LNCAP (cell line): ENCODE data around the gene DNAJB13.

Source experiments
- TF ChIP-seq, protein P1 (sequence below): fragments of 450-650 bp; IDR thresholded peaks from 2 replicates; pipeline ENCODE4 v1.5.1; 2017; ENCODE audit warnings: mild to moderate bottlenecking

The DNAJB13 gene

DNA sequence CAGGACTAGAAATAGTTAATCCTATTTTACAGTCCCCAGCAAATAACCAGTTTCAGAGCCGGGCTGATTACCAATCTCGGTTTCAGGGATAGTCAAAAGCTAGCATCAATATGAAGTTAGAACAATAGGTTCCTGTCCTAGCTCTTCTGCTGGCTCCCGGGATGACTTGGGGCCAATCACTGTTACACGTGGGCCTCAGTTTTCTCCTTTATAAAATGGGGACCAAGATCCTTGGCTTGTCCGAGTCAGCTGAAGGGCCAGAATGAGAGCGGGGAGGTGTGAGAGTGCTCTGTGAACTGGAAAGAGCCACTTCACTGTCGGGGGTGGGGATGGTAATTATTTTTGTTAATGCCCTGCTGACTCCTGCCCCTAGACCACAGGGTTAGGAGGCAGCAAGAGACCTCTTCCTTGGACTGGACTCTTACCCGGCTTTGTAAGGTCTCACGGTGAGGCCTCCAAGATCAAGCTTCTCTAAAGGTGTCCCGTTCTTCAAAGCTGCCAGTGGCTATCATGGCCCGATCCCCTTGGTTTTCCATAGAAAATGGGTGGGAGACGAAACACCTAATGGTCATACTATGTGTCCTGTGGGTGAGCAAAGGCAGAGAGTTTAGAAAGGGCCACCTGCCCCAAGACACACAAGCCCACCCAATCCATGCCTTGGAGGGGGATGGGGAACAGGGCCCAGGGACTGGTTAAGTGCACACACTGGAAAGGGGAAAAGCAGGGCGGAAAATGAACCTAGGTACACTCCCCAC is 30.4 kb downstream of the DNAJB13 start:
- TF ChIP-seq, protein P1, sequence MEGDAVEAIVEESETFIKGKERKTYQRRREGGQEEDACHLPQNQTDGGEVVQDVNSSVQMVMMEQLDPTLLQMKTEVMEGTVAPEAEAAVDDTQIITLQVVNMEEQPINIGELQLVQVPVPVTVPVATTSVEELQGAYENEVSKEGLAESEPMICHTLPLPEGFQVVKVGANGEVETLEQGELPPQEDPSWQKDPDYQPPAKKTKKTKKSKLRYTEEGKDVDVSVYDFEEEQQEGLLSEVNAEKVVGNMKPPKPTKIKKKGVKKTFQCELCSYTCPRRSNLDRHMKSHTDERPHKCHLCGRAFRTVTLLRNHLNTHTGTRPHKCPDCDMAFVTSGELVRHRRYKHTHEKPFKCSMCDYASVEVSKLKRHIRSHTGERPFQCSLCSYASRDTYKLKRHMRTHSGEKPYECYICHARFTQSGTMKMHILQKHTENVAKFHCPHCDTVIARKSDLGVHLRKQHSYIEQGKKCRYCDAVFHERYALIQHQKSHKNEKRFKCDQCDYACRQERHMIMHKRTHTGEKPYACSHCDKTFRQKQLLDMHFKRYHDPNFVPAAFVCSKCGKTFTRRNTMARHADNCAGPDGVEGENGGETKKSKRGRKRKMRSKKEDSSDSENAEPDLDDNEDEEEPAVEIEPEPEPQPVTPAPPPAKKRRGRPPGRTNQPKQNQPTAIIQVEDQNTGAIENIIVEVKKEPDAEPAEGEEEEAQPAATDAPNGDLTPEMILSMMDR, result no peak

DNA sequence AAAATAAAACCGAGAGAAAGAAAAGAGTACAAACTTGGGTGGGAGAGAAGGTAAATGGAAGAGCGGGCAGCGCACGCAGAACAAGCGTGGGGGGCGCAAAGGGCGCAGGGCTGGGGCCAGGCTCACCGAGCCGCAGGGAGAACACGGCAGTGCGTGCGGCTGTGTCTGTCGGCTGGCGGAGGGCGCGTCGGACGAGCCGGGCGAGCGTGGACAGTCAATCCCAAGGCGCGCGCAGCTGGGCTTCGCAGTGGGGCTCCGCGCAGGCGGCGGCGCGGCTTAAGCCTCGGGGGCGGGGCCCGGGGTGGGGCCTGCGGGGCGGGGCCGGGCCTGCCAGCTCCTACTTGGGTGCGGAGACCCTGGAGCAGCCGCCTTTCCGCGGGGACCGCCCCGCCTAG is 31.8 kb downstream of the DNAJB13 start, which contains the start of gene UCP2:
UCP2 (minus strand) TSS at position 249 of the 395 bp plus-strand sequence. CDS start 4,465 bp downstream, outside the sequence.
- TF ChIP-seq, protein P1, result no peak

DNA sequence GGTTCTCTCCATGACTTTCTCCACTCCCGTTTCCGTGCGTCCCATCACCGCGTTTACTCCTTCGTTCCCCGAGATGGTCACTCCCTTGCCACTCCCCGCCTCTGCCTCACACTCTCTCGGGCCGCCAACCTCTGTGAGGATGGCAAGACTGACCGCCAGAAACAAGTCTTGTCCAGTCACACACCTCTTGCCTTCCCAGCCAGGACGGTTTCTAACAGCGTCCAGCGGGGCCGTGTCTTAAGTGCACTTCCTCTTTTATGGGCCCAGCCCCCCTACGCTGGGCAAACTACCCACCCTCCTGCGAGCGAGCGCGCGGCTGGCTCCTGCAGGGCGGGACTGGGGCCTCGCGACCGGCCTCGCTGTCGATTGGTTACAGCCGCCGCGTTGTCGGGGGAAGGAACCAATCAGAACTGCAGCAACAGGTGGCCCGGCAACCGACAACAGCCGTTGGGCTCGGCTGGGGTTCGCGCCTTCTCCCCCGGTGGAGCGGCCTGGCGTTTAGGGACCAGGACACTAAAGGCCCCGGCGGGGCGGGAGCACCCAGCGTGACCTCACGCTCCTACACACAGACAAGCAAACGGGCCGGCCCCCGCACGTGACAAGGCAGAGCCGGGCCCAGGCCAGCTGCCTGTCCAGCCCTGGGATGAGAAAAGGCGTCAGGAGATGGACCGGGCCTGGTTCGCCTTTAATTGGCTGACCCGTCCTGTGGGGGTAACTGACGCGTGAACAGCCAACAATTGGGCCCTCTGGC is 32.3 kb downstream of the DNAJB13 start:
- TF ChIP-seq, protein P1, result no peak

DNA sequence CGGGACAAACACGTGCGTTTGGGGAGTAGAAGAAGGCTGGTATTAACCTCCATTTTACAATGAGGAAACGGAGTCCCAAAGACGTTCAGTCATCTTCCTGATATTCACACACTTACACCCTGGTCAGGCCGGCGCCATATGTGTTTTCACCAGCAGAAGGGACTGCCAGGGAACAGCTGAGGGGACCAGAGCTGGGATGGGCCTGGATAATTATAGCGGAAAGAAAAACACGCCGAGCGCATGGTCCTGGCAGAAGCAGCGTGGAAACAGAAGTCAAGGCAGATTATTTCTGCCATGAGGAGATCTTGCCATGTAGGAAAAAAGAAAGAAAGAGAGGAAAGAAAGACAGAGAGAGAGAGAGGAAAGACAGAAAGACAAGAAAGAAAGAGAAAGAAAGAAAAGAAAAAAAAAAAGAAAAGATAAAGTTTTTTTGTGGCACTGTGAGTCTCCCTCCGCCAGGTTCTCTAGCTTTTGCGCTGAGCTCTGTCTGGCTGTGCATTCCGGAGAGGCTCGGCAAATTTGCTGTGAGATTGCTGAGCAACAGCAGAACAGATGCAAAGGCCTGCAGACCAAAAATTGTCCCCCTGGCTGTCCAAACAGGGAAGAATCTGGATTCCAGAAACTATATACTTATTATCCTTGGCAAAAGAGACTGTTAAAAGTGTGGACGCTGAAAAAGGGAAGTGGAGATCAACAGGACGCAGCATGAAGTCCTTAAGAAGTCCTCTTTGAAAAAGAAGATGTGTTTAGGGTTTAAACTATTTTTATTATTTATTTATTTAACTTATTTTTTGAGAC is 33.1 kb downstream of the DNAJB13 start:
- TF ChIP-seq, protein P1, result no peak

DNA sequence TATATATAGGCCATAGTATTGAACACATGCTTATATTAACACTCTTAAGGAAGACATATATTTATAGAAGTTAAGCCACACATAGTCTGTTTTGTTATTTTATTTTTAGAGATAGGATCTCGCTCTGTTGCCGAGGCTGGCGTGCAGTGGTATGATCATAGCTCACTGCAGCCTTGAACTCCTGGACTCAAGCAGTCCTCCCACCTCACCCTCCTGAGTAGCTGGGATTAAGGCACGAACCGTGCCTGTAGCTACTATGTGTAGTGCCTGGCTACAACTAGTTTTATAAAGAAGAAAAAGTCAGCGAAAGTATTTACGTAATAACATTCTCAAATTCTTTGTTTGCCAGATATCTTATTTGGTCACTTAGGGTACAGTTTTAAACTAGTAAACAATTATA is 37.4 kb downstream of the DNAJB13 start:
- TF ChIP-seq, protein P1, result no peak

DNA sequence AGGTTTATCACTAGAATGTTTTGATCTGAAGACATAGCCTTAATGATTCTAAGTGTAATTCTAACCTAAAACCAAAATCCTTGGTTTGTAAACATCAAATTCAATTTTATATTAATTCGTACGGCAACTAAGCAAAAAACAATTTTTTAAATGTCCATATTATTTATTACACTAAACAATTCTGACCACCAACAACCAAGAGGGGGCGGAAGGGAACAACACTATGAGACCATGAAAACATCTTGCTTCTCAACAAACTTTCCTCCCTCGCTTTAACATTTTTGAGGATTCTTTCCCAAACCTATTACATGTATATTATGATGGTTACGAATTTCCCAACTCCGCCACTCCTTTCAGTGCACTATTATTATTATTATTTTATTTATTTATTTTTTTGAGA is 38.3 kb downstream of the DNAJB13 start:
- TF ChIP-seq, protein P1, result peak; percentile 19; the same call in 1 of the 2 replicates

DNA sequence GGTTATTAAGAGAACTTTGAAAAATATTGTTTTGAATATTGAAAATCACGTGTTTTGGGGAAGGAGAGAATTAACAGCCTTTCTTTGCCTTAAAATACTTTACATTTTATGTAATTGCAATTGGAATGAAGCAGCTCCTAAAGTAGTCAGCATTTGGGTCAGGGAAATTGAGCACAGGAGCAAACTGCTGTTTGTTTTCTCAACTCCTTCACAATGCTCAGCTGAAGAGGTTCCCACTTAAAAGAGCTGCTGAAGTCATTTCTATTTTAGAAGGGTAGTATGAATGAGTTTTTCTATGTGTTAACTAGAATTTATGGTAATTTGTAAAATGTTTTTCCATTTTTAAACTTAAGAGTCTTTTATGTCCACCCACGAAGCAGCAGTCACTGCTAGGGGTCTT is 39.9 kb downstream of the DNAJB13 start:
- TF ChIP-seq, protein P1, result no peak
